HG03175 (cell line): ENCODE measurements around the gene SLC22A3.

Experiments used
- ATAC-seq: cut with Tn5 transposase; IDR thresholded peaks from one replicate; pipeline ENCODE4 v1.9.1; 2021; ENCODE audit warnings: mild to moderate bottlenecking, moderate library complexity; ENCODE audit not compliant: unreplicated experiment

SLC22A3 gene

DNA sequence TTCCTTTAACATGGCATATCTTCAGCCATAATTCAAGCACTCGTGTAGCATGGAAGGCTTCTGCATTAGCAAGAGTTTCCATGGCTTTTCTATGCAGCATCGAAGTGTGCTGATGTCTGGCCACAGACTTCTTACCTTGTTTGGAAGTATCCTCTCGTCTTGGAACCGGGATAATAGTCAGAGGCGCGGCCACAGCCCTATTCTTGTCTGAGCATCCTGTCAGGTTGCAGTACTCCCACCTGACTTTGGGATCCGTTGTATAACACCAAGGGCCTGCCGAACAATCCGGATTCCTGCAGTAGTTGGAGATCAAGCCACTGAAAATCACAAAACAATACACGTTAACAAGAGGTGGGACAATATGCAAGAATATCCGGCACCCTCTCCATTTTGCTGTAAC is 138.9 kb downstream of the SLC22A3 start:
- no peak for ATAC-seq

DNA sequence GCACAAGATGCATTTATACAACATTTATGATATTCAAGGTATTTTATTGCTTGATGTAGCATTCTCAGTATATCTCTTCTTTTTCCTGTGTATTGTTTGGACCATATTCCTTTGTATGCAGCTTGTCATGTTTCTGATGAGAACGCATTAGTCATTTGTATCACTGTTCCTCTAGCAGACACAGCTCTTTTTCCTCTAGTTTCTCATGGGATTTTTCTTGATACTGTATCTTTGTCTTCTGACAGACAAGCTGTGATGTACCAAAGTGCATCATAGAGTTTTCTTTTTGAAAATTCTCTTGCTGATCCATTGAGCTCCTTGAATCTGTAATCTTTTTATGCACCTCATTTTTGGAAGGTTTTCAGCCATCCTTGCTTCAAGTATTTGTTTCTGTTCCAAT is 140.9 kb downstream of the SLC22A3 start:
- no peak for ATAC-seq

DNA sequence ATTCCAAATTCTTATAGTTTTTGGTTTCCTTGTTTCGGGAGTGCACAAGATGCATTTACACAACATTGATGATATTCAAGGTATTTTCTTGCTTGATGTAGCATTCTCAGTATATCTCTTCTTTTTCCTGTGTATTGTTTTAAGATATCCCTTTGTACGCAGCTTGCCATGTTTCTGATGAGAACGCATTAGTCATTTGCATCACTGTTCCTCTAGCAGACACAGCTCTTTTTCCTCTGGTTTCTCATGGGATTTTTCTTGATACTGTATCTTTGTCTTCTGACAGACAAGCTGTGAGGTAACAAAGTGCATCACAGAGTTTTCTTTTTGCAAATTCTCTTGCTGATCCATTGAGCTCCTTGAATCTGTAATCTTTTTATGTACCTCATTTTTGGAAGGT is 146.4 kb downstream of the SLC22A3 start:
- ATAC-seq: no peak

DNA sequence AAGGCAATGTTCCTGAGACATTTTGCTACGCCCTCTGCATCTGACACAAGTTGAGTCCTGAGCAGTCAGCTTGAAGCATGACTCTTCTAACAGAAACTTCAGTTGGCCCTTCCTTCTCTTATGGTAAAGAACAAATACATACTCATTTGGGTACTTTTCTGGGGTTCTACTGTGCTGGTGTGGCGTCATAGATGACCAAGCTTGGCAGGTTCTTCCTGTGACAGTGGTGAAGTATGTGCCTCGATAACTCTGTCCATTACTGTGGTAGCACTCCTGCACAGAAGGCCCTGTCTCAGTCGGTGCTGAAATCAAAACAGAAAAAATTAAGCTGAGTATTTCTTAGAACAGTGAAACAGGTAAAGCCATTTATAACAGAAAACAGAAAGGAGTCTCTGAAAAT is 152.5 kb downstream of the SLC22A3 start:
- ATAC-seq: no peak
